ENCODE data around the gene ATP6V1A.

DNA sequence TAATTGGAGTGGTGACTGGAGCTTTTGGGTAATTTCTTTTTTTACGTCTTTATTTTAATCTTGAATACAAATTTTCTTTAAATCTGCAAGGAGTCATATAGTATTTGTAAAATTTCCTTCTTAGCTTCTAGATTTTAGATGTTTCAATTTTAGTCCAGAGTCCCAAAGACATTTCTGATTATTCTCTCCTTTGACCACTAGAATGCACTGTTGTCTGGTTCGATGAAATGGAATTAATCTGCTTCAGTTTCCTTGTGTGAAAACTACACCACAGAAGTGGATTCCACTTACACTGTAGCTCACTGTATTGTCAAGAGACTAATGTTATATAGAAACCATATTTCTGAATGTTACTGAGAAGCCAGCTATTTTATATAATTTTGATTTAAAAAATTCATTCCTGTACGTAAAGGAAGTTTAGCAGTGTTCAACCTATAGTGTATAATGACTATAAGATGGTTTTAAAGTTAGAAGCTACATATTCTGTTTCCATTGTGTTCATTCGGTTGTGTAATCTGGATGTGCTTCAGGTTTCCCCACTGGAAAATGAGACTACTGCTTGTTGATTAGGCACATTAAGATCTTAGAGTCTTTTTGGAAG lies 97.9 kb downstream of the ATP6V1A start:
- TF ChIP-seq, protein P1, sequence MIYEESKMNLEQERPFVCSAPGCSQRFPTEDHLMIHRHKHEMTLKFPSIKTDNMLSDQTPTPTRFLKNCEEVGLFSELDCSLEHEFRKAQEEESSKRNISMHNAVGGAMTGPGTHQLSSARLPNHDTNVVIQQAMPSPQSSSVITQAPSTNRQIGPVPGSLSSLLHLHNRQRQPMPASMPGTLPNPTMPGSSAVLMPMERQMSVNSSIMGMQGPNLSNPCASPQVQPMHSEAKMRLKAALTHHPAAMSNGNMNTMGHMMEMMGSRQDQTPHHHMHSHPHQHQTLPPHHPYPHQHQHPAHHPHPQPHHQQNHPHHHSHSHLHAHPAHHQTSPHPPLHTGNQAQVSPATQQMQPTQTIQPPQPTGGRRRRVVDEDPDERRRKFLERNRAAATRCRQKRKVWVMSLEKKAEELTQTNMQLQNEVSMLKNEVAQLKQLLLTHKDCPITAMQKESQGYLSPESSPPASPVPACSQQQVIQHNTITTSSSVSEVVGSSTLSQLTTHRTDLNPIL (CRISPR knock-in tag; IDR thresholded peaks at IDR 0.05; ENCODE audit: low read depth), result no peak
- no peak for TF ChIP-seq TOX (CRISPR knock-in tag; IDR thresholded peaks at IDR 0.05; ENCODE audit: borderline replicate concordance)
- no peak for TF ChIP-seq POU6F1 (CRISPR knock-in tag; IDR thresholded peaks at IDR 0.05; ENCODE audit: borderline replicate concordance, low read depth)
- TF ChIP-seq ZNF565 (CRISPR knock-in tag; conservative IDR thresholded peaks at IDR 0.05; ENCODE audit: low read depth), result no peak
- no peak for TF ChIP-seq RARB (CRISPR knock-in tag; IDR thresholded peaks at IDR 0.05)
- TF ChIP-seq ZFP30 (CRISPR knock-in tag; IDR thresholded peaks at IDR 0.05), result no peak
- TF ChIP-seq TSHZ2 (CRISPR knock-in tag; IDR thresholded peaks at IDR 0.05), result no peak
- no peak for TF ChIP-seq ARNTL (CRISPR knock-in tag; IDR thresholded peaks at IDR 0.05; ENCODE audit: borderline replicate concordance, low read depth)

Measured in SK-N-SH treated with all-trans-retinoic acid at 6 μM for 48 hours (cell line).